ENCODE data around the gene ANKFN1.
A peak's percentile ranks its signal among the peaks of the same experiment; 100 is the strongest.
"Not testable (repeated sequence)": the region's sequence is repeated elsewhere in the genome, so short reads cannot be mapped to it uniquely, and the experiment has no call there.

ANKFN1 gene

DNA sequence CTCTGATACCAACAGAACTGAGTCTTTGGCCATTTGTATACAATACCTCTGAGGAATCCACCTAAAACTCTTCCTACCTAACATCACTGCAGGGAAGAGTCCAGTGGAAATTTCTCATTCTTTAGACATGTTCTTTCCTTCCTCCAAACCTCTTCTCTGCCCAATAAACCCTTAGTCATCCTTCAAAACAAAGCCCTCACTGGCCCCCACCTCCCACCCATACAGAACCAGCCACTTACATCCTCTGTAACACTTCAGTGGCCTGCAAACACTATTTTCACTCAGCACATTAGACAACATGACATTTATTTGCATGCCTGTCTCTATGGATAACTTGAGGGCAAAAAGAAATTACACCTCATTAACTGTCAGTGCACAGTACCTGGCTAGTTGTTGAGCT, 239.9 kb downstream of the ANKFN1 start:
- in situ Hi-C loops (cut with MboI; ENCODE audit: low pct_unique_long_range_greater_than_20kb, low sequenced_read_pairs, unreplicated experiment) = no loop called here
- TF ChIP-seq CTCF (IDR thresholded peaks at IDR 0.05; ENCODE audit: extremely low read depth, insufficient read depth, missing control alignments) = no peak
- DNase-seq (ENCODE audit: low spot score) = no peak

GRCh38 chr17:56395787-56396186, 242.5 kb downstream of the ANKFN1 start:
- in situ Hi-C loops (cut with MboI; ENCODE audit: low pct_unique_long_range_greater_than_20kb, low sequenced_read_pairs, unreplicated experiment) = no loop called here
- no peak for DNase-seq (ENCODE audit: low spot score)
- TF ChIP-seq CTCF (IDR thresholded peaks at IDR 0.05; ENCODE audit: extremely low read depth, insufficient read depth, missing control alignments) = no peak

GRCh38 chr17:56407086-56407485, 253.8 kb downstream of the ANKFN1 start:
- DNase-seq (ENCODE audit: low spot score) = no peak

DNA sequence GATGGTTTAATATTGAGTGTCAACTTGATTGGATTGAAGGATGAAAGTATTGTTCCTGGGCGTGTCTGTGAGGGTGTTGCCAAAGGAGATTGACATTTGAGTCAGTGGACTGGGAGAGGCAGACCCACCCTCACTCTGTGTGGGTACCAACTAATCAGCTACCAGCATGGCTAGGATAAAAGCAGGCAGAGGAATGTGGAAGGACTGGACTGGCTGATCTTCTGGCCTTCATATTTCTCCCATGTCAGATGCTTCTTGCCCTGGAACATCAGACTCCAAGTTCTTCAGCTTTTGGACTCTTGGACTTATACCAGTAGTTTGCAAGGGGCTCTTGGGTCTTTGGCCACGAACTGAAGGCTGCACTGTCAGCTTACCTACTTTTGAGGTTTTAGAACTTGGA, 259.1 kb downstream of the ANKFN1 start:
- in situ Hi-C loops (cut with MboI; ENCODE audit: low pct_unique_long_range_greater_than_20kb, low sequenced_read_pairs, unreplicated experiment) = not testable (repeated sequence)

More at GRCh38 chr17:56407086-56407485, 253.8 kb downstream of the ANKFN1 start:
- no peak for TF ChIP-seq CTCF (IDR thresholded peaks at IDR 0.05; ENCODE audit: extremely low read depth, insufficient read depth, missing control alignments)
- in situ Hi-C loops (cut with MboI; ENCODE audit: low pct_unique_long_range_greater_than_20kb, low sequenced_read_pairs, unreplicated experiment) = no loop called here

GRCh38 chr17:56416682-56417351, 263.5 kb downstream of the ANKFN1 start:
- in situ Hi-C loops (cut with MboI; ENCODE audit: low pct_unique_long_range_greater_than_20kb, low sequenced_read_pairs, unreplicated experiment) = no loop called here
- no peak for TF ChIP-seq CTCF (IDR thresholded peaks at IDR 0.05; ENCODE audit: extremely low read depth, insufficient read depth, missing control alignments)
- no peak for DNase-seq (ENCODE audit: low spot score)

More for the DNA sequence above, 259.1 kb downstream of the ANKFN1 start:
- not testable (repeated sequence) for DNase-seq (ENCODE audit: low spot score)

DNA sequence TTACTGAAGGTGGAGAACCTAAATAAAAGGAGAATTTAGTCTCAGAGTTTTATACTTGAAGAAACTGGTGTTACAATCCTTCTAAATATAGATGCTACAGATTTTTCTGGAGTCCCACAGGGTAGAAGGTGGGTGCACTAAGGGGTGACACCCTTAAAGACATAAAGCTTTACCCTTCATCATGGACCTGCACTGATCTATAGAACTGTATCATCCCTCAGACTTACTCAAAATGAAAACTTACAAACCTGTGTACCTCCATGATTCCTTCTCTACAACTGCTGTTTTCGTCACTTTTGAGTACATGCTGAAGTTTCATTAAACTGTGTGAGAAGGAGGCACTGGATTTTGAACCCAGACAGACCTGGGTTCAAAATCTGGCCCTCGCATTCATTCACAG, 270.7 kb downstream of the ANKFN1 start:
- TF ChIP-seq CTCF (IDR thresholded peaks at IDR 0.05; ENCODE audit: extremely low read depth, insufficient read depth, missing control alignments) = no peak
- in situ Hi-C loops (cut with MboI; ENCODE audit: low pct_unique_long_range_greater_than_20kb, low sequenced_read_pairs, unreplicated experiment) = no loop called here
- DNase-seq (ENCODE audit: low spot score) = no peak

DNA sequence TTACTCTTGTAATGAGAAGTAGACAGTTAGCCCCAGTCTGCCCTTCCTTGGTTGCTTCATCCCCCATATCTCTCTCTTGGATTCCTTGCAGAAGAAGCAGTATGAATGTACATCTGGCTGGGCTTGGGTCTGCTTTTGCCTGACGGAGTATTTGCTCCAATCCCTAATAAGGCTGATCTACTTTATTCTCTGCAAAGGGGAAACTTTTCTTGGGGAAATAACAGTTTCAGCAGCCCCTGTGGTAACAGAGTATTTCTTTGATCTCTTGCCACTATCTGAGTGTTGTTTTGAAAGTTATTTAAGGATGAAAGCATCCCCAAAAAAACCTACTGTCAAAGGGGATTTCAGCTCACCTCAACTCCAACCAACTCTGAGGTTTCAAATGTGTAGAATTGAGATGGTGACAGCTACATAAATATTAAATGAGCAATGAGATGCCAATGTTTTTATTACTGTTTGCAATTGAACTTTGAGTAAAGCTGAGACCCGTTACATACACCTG, 271.3 kb downstream of the ANKFN1 start:
- no peak for TF ChIP-seq CTCF (IDR thresholded peaks at IDR 0.05; ENCODE audit: extremely low read depth, insufficient read depth, missing control alignments)

More for the DNA sequence above, 271.3 kb downstream of the ANKFN1 start:
- in situ Hi-C loops (cut with MboI; ENCODE audit: low pct_unique_long_range_greater_than_20kb, low sequenced_read_pairs, unreplicated experiment) = no loop called here
- peak; percentile 16 for DNase-seq (ENCODE audit: low spot score)

Data from GM13977 (cell line).